EL (cell line): Measurements from ENCODE around the gene PTPDC1.

Experiments
- DNase-seq: peaks from one replicate; pipeline ENCODE4 v3.0.0-alpha.2; 2016

The PTPDC1 gene, protein sequence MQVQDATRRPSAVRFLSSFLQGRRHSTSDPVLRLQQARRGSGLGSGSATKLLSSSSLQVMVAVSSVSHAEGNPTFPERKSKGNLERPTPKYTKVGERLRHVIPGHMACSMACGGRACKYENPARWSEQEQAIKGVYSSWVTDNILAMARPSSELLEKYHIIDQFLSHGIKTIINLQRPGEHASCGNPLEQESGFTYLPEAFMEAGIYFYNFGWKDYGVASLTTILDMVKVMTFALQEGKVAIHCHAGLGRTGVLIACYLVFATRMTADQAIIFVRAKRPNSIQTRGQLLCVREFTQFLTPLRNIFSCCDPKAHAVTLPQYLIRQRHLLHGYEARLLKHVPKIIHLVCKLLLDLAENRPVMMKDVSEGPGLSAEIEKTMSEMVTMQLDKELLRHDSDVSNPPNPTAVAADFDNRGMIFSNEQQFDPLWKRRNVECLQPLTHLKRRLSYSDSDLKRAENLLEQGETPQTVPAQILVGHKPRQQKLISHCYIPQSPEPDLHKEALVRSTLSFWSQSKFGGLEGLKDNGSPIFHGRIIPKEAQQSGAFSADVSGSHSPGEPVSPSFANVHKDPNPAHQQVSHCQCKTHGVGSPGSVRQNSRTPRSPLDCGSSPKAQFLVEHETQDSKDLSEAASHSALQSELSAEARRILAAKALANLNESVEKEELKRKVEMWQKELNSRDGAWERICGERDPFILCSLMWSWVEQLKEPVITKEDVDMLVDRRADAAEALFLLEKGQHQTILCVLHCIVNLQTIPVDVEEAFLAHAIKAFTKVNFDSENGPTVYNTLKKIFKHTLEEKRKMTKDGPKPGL

DNA sequence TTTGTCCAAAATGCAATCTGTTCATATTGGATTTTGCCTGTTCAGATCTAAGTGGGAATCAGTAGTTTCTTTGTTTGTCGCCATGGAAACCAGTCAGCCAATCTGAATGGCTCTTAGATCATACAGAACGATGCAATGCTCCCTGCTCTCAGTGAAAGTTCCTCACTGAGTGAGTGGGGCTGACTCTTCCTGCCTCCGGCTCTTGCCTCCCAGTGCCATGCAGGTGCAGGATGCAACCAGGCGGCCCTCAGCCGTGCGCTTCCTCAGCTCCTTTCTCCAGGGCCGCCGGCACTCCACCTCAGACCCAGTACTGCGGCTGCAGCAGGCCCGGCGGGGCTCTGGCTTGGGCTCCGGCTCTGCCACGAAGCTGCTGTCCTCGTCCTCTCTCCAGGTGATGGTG lies at the start of gene PTPDC1:
Gene PTPDC1, plus strand, starts transcription at position 151 of the 400 bp plus-strand sequence. Its CDS starts 67 bp downstream, at position 218.
- peak; percentile 56 for DNase-seq

DNA sequence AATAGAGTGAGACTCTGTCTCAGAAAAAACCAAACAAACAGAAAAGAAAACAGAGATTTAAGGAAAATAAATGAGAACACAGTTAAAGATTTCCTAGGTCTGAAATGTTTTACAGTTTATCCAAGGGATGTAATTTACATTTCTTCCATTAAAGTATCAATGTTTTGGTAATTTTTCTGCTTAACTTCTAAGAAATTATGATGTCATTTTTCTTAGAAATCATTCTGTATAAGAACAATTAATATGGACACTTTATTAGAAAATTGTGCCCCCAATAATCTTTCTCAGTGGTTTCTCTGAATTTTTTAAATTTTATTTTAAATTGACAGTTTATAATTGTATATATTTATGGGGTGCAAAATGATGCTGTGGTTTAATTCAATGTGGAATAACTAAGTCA lies 49.8 kb upstream of the PTPDC1 start:
- no peak for DNase-seq

DNA sequence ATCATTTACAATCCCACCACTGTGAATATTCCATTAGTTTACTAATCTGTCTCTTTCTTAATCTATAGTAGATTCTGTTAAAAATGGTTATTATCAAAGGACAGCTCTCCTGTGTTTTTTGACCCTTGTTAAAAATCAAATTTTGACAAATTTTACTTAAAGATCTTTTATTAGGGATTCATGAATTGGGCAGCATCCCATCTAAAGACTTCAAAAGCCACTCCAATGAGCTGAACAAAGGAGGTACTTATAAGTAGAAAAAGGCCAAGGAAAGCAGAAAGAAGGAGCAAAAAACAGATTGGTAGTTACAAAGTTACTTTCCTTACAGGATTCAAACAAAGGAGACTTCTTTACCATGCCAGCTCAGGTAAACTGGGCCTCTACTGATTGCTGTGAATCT lies 44.5 kb upstream of the PTPDC1 start:
- DNase-seq: no peak

DNA sequence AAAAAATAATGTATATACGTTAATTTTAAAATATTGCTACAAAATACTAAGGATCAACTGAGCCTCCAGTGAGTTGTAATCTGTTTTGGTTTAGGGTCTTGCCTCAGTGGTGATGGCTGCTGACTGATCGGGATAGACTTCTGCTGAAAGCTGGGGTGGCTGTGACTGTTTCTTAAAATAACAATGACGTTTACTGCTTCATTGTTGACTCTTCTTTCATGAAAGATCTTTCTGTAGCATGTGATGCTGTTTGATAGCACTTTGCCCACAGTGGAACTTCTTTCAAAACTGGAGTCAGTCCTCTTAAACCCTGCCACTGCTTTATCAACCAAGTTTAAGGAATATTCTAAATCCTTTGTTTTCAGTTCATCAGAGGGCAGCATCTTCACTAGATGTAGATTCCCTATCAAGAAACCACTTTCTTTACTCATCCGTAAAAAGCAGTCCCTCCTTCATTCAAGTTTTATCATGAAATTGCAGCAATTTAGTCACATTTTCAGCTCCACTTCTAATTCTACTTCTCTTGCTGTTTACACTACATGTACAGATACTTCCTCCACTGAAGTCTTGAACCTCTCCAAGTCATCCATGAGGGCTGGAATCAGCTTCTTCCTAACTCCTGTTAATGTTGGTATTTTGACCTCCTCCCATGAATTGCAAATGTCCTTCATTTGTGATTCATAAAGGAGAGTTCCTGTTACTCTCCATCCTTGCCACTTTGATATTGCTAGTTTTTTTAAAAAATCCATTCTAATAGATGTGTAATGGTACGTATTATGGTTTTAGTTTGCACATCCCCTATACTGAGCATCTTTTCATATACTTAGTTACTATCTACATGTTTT lies 41.5 kb upstream of the PTPDC1 start:
- no peak for DNase-seq

DNA sequence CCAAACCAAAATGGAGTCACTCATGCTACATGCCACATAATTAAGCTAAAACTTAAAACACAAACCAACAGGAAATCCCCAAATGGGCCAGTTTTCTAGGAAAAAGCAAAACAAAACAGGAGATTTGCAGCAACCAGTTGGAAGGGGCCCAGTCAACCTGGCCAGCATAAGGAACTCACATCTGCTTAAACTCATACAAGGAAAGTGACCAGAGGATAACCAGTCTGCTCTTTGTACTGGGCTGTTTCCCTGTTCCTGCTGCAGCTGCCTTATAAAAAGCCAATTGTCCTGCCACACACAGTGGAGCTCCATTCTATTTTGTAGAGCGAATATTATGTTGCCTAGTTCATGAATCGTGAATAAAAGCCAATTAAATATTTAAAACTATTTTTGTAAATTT lies 29.5 kb upstream of the PTPDC1 start:
- DNase-seq: no peak

DNA sequence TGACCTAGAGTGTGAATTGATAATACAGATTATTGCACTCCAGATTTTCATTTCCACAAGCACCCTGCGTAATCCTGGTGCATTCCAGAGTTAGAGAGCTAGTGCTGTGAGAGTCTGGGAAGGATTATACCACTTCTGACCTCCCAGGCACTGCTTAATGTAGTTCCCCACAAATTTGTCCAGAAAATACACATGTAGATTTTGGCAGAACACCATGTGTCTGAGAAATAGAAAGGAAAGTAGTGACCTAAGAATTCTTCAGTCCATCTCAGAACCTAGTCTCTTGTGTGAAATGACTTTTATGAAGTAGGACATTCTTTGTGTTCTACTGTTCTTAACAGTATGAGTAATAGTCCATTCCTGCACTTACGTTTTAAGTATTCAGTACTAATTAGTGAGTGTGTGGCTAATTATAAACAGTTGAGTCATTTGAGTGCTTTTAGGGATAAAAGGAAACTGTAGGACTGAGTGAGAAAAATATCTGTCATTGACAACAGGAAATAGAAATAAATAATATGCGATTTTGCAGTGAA lies 27.8 kb upstream of the PTPDC1 start:
- DNase-seq: peak; percentile 70

DNA sequence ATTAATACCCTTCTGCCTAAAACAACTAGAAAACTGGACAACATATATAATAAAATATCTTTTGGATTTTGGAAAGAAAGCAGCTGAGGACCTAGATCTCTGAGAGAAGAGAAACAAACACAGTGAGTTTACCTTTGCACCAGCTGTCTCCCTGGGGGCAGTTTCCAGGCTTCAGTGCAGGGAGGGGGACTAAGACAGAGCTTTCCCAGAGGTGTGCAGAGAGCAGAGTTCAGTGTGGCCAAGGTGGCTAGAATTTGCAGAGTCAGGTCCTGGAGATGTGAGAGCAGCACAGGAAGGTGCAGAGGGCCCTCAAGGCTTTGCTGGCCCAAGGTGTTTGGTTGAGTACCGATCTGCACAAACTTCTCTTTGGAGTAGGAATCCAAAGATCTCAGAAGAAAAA lies 26.3 kb upstream of the PTPDC1 start:
- DNase-seq: no peak

DNA sequence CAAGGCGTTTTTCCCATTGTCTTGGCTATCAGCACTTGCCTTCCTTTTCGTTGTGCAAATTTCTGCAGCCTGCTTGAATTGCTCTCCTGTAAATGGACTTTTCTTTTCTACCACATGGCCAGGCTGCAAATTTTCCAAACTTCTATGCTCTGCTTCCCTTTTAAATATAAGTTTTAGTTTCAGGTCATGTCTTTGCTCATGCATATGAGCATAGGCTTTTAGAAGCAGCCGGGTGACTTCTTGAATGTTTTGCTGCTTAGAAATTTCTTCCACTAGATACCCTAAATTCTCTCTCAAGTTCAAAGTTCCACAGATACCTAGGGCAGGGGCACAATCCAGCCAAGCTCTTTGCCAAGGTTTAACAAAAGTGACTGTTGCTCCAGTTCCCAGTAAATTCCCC lies 22.4 kb upstream of the PTPDC1 start:
- no peak for DNase-seq

DNA sequence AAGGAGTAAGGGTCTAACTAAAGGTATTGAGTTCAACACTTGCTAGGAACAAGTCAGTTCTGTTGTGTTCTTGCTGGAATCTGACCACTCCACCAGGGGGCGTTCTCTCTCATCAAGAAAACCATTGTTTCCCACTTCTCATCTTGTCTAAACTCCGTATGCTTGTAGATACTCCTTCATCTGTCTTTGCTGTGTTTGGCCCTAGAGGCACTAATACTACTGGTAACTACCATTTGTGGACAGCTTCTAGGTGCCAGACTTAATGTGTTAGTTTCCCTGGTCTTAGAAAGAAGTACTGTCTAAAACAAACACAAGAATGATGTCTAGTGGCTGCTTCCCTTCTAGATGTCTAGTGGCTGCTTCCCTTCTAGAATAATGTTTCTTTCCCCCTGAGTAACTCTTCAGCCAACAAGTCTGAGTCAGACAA lies 18.7 kb upstream of the PTPDC1 start:
- DNase-seq: peak; percentile 79

DNA sequence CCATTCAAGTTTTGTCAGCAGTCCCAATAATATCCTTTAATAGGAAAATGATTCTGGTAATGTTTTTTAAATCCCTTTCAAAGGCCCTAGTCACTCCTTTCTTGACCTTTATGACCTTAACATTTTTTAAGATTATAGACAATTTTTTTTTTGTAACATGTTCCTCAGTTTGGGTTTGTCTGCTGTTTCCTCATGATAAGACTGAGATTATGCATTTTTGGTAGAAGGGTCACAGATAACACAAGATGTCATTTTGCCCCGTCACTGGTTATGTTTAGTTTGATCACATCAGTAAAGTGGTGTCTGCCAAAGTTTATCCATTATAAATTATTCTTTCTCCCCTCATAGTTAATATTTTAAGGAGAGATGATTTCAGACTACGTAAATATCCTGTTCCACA lies 16.0 kb upstream of the PTPDC1 start:
- no peak for DNase-seq

DNA sequence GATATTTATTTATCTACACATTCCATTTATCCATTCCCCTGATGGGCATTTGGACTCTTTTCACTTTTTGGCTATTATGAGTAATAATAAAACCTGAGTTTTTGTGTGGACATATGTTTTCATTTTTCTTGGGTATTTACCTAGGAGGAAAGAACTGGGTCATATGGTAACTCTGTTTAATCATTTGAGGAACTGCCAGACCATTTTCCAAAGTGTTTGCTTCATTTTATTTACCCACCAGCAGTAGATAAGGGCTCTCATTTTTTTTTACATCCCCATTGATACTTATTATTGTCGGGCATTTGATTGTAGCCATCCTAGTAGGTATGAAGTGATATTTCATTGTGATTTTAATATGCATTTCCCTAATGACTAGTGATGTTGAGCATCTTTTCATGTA lies 7.7 kb upstream of the PTPDC1 start:
- no peak for DNase-seq

DNA sequence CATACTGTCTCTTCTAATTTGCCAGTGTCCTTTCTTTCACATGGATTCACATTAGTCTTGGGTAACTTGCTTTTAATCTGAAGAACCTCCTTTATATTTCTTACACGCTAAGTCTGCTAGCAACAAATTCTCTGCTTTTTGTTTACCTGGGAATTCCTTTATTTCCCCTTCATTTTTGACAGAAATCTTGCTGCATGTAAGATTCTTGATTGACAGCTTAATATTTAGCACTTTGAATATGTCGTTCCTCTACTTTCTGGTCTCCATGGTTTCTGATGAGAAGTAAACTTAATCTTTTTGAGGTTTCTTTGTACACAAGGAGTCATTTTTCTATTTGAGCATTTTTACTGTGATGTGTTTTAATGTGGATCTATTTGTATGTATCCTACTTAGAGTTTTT lies 6.2 kb upstream of the PTPDC1 start:
- DNase-seq: no peak

DNA sequence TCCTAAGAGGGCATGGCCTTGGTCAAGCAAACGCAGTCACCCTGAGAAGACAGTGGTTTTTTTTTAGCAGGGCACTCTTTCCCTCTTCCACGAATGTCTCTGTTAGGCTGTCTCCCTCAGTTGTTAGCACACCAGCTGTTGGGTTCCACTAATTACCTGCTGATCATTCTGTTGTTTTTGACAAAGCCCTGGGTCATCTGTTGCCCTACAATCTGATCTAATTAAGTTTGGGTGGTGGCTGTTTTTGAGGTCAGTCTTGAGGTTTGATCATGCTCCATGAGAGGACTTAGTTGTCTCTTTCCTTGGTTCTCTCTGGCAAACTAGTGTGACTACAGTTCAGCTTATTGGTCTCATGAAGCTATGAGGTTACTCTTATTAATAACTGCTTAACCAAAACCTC lies 5.0 kb upstream of the PTPDC1 start:
- no peak for DNase-seq

DNA sequence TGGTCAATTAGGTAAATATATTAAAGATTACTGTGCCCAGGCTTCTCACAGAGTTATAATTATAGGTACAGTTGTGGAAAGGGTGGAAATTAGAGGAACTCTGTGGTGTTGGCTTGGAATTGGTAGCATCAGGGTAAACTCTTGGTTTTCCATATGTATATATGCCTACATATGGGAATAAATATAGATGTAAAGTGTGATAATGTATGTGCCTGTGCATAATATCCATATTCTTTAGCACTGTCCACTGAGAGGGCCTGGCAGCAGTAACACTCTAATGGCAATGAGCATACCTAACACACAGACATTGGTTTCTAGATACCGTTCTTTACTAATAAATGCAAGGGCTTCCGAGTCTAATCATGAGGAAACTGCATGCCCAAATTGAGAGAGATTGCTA lies 4.0 kb upstream of the PTPDC1 start:
- no peak for DNase-seq

DNA sequence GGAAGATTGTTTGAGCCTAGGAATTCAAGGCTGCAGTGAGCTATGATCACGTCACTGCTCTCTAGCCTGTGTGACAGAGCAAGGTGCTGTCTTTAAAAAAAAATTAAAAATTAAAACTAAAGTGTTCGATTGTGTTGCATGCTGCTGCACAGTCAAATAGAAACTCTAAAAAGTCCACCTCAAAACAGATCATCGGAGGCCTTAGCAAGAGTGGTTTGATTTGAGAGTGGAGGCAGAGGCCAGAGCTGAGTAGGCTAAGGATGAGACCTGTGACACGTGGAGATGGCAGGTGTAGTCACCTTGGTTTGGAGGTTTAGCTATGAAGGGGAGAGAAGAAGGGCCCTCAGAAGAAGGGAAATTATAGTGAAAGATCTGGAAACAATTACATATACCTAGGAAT lies 2.8 kb upstream of the PTPDC1 start:
- DNase-seq: no peak

DNA sequence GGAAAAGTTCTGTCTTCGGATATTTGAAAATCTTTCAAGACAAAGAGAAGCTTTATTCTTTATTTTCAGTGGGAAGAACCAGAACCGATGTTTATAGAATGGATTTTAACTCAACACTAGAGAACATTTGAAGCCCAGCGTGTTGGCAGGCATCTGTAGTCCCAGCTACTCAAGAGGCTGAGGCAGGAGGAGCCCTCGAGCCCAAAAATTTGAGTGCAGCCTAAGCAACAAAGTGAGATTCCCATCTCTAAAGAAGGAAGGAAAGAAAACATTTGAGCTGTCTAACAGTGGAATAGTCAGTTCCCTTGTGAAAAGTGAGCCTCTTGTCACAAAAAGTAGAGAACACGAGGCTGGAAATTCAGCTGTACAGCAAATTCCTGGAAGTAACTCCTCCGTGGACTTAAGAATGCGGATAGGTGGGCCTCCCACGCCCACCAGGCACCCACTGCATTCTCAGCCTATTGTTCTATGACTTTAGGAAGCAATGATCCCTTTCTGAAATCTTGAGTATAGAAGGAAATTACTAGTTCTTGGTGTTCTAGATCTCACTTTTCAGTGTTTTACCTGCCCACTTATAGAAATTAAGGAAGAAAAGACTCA lies 2.3 kb upstream of the PTPDC1 start:
- DNase-seq: no peak

DNA sequence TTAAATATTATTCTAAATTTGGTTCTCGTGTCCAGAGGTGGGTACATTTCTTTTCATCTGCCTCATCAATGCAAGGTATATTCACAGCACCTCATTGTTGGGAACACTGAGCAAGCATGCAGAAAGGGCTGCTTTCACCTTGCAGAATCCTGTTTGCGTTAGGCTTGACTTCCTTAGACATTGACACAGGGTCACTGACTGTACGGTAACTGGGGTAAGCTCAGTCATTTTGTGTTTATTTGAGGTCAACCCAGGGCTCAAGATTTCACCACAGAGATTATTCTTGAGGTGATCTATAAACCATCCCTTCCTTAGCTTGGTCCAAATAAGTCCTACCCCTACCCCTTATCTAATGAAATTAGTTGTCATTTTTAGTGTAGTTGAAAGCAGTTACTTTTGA lies 1.7 kb upstream of the PTPDC1 start:
- no peak for DNase-seq

DNA sequence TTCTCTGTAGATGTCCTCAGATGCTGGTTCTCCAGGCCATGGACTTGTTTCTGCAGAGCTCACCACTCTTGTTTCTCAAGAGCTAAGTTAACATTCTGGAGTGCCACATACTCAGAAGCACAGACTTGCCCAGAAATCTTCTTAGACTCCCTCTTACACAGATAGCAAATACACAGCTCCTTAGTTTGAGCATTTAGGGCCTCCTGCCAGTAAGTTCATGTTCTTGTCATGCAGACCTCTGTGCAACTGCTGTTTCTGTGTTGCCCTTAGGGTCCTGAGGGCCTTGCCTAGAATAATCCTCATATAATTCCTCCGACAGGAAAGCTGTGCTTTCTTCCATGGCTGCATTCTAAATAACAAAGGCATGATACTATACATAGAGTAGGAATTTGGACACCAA lies 1.3 kb upstream of the PTPDC1 start:
- DNase-seq: no peak

DNA sequence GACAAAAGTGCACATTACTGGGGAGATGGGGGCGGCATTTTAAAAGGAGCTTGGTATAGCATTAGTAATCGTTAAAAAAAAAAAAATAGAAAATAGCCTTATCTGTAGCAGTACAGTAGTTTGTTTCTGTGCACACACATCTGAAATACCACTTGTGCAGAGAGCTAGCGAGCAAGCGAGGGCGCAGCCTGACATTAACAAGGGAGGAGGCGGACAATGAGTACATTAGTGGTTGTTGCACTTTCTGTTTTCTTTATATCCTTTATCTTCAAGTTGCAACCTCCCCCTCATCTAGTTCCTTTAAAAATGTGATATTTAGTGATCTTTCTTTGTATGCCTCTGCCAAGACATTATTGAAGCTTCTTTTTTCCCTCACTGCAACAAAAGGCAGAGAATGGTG lies 880 bp upstream of the PTPDC1 start:
- no peak for DNase-seq

DNA sequence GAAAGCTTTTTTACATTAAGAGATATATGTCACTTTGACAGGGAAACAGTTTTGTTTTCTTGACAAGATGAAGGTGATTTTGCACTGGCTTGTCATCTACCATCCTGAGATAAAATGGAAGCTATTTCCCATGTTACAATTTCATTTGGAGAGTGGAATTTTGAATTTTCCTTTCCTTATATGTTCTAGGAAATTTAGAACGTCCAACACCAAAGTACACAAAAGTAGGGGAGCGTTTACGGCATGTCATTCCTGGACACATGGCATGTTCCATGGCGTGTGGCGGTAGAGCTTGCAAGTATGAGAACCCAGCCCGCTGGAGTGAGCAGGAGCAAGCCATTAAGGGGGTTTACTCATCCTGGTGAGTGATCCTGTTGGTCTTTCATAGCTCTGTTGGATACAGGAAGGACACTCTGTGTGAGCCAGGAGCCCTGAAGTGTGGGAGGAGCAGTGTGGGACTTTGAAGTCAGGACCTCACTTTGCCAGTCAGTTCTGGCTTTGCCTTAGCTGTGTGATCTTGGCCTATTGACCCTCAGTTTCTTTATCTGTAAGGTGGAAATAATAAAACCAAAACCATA lies 887 bp downstream of the PTPDC1 start:
- DNase-seq: peak; percentile 33

DNA sequence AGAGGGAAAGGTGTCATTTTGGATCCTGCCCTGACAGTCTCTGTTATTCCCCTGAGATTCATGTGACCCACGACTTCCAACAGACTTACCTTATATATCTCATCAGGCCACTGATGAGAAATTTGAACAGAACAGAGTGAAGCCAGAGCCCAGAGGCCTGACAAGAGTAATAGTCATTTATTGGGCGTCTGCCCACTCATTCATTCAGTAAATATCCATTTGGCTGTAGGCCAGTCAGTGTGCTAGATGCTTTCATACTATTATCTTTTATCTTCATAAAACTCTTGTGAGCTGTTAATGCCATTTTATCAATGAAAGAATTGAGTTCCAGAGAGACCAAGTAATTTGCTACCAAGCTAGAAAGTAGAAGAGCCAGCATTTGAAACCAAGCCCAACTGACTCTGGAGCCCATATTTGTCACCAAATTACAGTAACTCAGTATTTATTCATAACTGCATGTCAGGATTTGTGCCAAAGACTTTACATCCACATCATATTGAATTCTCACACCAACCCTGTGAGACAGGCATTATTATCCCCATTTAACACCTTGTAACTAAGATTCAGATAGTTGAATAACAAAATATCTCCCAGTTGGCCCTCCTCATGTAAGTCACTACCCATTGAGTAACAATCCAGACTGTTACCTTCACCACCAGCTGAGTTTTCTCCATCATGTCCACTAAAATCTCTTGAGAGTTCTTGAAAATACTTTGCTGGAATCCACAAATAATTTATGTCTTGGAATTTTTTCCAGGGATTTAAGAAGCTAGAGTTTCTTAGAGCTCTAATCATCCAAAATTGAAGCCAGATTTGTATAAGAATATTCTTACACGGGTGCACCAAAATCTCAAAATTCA lies 2.5 kb downstream of the PTPDC1 start:
- DNase-seq: peak; percentile 78
